A549 (cell line): Measurements from ENCODE around the gene FAM177B.

Experiments used
- CBX2 ChIP-seq: fragments of 200-600 bp; sonication (generic); IDR thresholded peaks from 2 replicates; pipeline ENCODE4 v1.6.1; 2016; ENCODE audit warnings: low read depth, mild to moderate bottlenecking, borderline replicate concordance
- CHD2 ChIP-seq: fragments of 150-350 bp; IDR thresholded peaks from 2 replicates; pipeline ENCODE4 v1.6.1; 2014; ENCODE audit warnings: low read length; ENCODE audit not compliant: partially characterized antibody
- CHD4 ChIP-seq: fragments of 200-600 bp; sonication (generic); IDR thresholded peaks from 2 replicates; pipeline ENCODE4 v1.6.1; 2016; ENCODE audit warnings: antibody characterized with exemption, mild to moderate bottlenecking, borderline replicate concordance
- CTCF ChIP-seq: fragments of >200 bp; sonication (Bioruptor Twin); formaldehyde crosslinking; IDR thresholded peaks from 3 replicates; pipeline ENCODE4 v1.5.1; 2016
- GATA3 ChIP-seq: IDR thresholded peaks from 2 replicates; pipeline ENCODE4 v1.6.1; 2012; ENCODE audit warnings: borderline replicate concordance
- JUNB ChIP-seq: fragments of >200 bp; sonication (Bioruptor Twin); formaldehyde crosslinking; IDR thresholded peaks from 2 replicates; pipeline ENCODE4 v1.6.1; 2016
- POLR2A ChIP-seq: IDR thresholded peaks from 2 replicates; pipeline ENCODE4 v1.6.1; 2012; ENCODE audit warnings: mild to moderate bottlenecking, low read length
- RAD21 ChIP-seq, 2 experiments: fragments of >200 bp in 1 of 2; sonication (Bioruptor Twin) in 1 of 2; formaldehyde crosslinking in 1 of 2; IDR thresholded peaks in 1 of 2; conservative IDR thresholded peaks in 1 of 2; 2 replicates in 1 of 2; 3 replicates in 1 of 2; pipeline ENCODE4 v1.6.1; 2012 to 2018; ENCODE audit warnings: inconsistent platforms in 1 of 2
- RFX5 ChIP-seq: fragments of 450-650 bp; IDR thresholded peaks from 2 replicates; pipeline ENCODE4 v1.7.1; 2014; ENCODE audit warnings: antibody characterized with exemption, mild to moderate bottlenecking, moderate library complexity
- SREBF2 ChIP-seq: fragments of 450-650 bp; IDR thresholded peaks from 2 replicates; pipeline ENCODE4 v1.6.1; 2014; ENCODE audit warnings: mild to moderate bottlenecking, moderate library complexity

GRCh38 chr1:222769181-222769580, 32.2 kb downstream of the FAM177B start:
- TF ChIP-seq RFX5 (no peak), CHD4 (no peak), CTCF (no peak), SREBF2 (no peak), JUNB (no peak), CHD2 (no peak), CBX2 (no peak), POLR2A (no peak), GATA3 (no peak), RAD21 (conservative IDR thresholded peaks at IDR 0.05 in 1 of 2, IDR thresholded peaks at IDR 0.05 in 1 of 2) (peak in 1 of 2 experiments; percentile 15; a peak in 1 of 5 replicates)
